MM.1S (cell line): ENCODE data around the gene KCNS1.

Experiments
- DNase-seq: peaks from one replicate; pipeline ENCODE4 v3.0.0-alpha.2; 2015
- H2AFZ ChIP-seq: fragments of 300-600 bp; sonication (generic); 2 replicates; pipeline ENCODE4 v1.6.0; 2016; ENCODE audit warnings: antibody characterized with exemption, low read length
- H3F3A ChIP-seq: fragments of 300-600 bp; sonication (generic); 2 replicates; pipeline ENCODE4 v1.6.1; 2016; ENCODE audit warnings: mild to moderate bottlenecking, antibody characterized with exemption, low read length, moderate library complexity, mixed read lengths; ENCODE audit not compliant: insufficient read depth
- H3K27ac ChIP-seq: fragments of 300-600 bp; sonication (generic); 2 replicates; pipeline ENCODE4 v1.5.1; 2016; ENCODE audit warnings: mild to moderate bottlenecking, low read length
- H3K27me3 ChIP-seq: fragments of 300-600 bp; sonication (generic); replicated peaks from 2 replicates; pipeline ENCODE4 v1.6.0; 2016; ENCODE audit warnings: low read length; ENCODE audit not compliant: insufficient read depth
- H3K36me3 ChIP-seq: fragments of 300-600 bp; sonication (generic); replicated peaks from 2 replicates; pipeline ENCODE4 v1.6.1; 2016; ENCODE audit warnings: mild to moderate bottlenecking, low read length, mixed read lengths; ENCODE audit not compliant: insufficient read depth
- H3K4me1 ChIP-seq: fragments of 300-600 bp; sonication (generic); 2 replicates; pipeline ENCODE4 v1.6.1; 2016; ENCODE audit warnings: low read length, mixed read lengths
- H3K4me2 ChIP-seq: fragments of 300-600 bp; sonication (generic); 2 replicates; pipeline ENCODE4 v1.6.0; 2016; ENCODE audit warnings: low read depth, low read length
- H3K4me3 ChIP-seq: fragments of 300-600 bp; sonication (generic); 2 replicates; pipeline ENCODE4 v1.5.1; 2016; ENCODE audit warnings: low read length, mixed read lengths
- H3K79me2 ChIP-seq: fragments of 300-600 bp; sonication (generic); 2 replicates; pipeline ENCODE4 v1.6.1; 2016; ENCODE audit warnings: mixed run types, low read length, mixed read lengths
- H3K9ac ChIP-seq: fragments of 300-600 bp; sonication (generic); 2 replicates; pipeline ENCODE4 v1.6.1; 2016; ENCODE audit warnings: low read length, mixed read lengths
- H3K9me2 ChIP-seq: fragments of 300-600 bp; sonication (generic); replicated peaks from 2 replicates; pipeline ENCODE4 v1.6.1; 2016; ENCODE audit warnings: mild to moderate bottlenecking, low read length, mixed read lengths; ENCODE audit not compliant: insufficient read depth
- H3K9me3 ChIP-seq: fragments of 300-600 bp; sonication (generic); replicated peaks from 2 replicates; pipeline ENCODE4 v1.6.1; 2016; ENCODE audit warnings: mild to moderate bottlenecking, low read length, mixed read lengths; ENCODE audit not compliant: insufficient read depth
- H4K20me1 ChIP-seq: fragments of 300-600 bp; sonication (generic); 2 replicates; pipeline ENCODE4 v1.6.1; 2016; ENCODE audit warnings: mild to moderate bottlenecking, low read length, moderate library complexity, mixed read lengths; ENCODE audit not compliant: insufficient read depth
- EZH2 ChIP-seq: fragments of 300-600 bp; sonication (generic); optimal IDR thresholded peaks from 2 replicates; pipeline ENCODE3; 2017; ENCODE audit warnings: low read depth, mild to moderate bottlenecking, antibody characterized with exemption, low read length, mixed read lengths
- EZH2phosphoT487 ChIP-seq: fragments of 300-600 bp; sonication (generic); IDR thresholded peaks from 2 replicates; pipeline ENCODE4 v1.6.1; 2018; ENCODE audit warnings: antibody characterized with exemption, low read length
- TF ChIP-seq, protein P1 (sequence below): fragments of 300-600 bp; sonication (generic); IDR thresholded peaks from 2 replicates; pipeline ENCODE4 v1.5.1; 2016; ENCODE audit warnings: antibody characterized with exemption, low read length, mixed read lengths

The KCNS1 gene

DNA sequence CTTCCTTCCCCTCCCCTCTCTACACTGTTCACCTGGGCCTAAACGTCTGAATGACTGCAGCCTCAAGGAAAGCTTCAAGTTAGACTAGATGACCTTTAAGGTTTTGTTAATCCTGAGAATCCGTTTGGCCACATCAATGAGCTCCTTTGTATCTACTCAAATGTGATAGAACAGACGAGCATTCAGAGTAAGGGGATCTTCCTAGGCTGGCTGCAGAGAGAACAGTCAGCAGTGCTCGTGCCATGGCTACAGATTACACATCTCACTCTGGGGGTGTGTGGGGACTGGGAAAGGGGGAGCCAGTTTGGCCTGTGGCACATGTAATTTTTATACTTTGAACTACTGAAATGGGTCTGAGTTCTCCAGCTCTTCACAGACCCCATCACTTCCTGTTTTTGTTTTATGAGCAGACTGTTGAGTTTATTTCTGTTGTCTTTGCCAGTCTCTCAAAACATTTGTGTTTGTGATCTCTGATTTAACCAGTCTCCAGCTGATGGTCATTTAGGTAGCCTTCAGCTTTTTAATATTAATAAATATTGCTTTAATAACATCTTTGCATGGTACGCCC, 50.9 kb downstream of the KCNS1 start:
- H3K27me3 ChIP-seq: no peaks in the 10 kb centered on the region
- TF ChIP-seq EZH2phosphoT487 (no peak), EZH2 (no peak)
- TF ChIP-seq, protein P1, sequence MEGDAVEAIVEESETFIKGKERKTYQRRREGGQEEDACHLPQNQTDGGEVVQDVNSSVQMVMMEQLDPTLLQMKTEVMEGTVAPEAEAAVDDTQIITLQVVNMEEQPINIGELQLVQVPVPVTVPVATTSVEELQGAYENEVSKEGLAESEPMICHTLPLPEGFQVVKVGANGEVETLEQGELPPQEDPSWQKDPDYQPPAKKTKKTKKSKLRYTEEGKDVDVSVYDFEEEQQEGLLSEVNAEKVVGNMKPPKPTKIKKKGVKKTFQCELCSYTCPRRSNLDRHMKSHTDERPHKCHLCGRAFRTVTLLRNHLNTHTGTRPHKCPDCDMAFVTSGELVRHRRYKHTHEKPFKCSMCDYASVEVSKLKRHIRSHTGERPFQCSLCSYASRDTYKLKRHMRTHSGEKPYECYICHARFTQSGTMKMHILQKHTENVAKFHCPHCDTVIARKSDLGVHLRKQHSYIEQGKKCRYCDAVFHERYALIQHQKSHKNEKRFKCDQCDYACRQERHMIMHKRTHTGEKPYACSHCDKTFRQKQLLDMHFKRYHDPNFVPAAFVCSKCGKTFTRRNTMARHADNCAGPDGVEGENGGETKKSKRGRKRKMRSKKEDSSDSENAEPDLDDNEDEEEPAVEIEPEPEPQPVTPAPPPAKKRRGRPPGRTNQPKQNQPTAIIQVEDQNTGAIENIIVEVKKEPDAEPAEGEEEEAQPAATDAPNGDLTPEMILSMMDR: no peak
- H2AFZ ChIP-seq: no peak overlapping the region
- H3K79me2 ChIP-seq: peaks cover 91% of the 10 kb centered on the region
- DNase-seq: no peak
- no peak overlapping the region for H3K4me3 ChIP-seq
- H3K4me2 ChIP-seq: peak overlapping the region; percentile 52; the same call in 1 of the 2 replicates
- no peaks in the 10 kb centered on the region for H3K9me2 ChIP-seq
- peaks cover 48% of the 10 kb centered on the region for H3F3A ChIP-seq
- peaks cover 61% of the 10 kb centered on the region for H3K4me1 ChIP-seq
- H3K36me3 ChIP-seq: no peaks in the 10 kb centered on the region; the same call in 1 of the 2 replicates
- no peaks in the 10 kb centered on the region for H3K9me3 ChIP-seq
- H4K20me1 ChIP-seq: peaks cover 2% of the 10 kb centered on the region; the same call in 1 of the 2 replicates
- H3K9ac ChIP-seq: no peak overlapping the region; the same call in 1 of the 2 replicates
- peak overlapping the region; percentile 97; the same call in 1 of the 2 replicates for H3K27ac ChIP-seq

GRCh38 chr20:45049438-45049837, 51.5 kb downstream of the KCNS1 start:
- H3K27ac ChIP-seq: peak overlapping the region; percentile 97; the same call in 1 of the 2 replicates
- peaks cover 43% of the 10 kb centered on the region for H3F3A ChIP-seq
- no peaks in the 10 kb centered on the region for H3K9me2 ChIP-seq
- TF ChIP-seq EZH2 (no peak), EZH2phosphoT487 (no peak)
- TF ChIP-seq, protein P1: no peak
- no peak overlapping the region for H2AFZ ChIP-seq
- H3K4me1 ChIP-seq: peaks cover 55% of the 10 kb centered on the region
- H3K9ac ChIP-seq: no peak overlapping the region
- peaks cover 92% of the 10 kb centered on the region for H3K79me2 ChIP-seq
- H3K36me3 ChIP-seq: no peaks in the 10 kb centered on the region; the same call in 1 of the 2 replicates
- H3K9me3 ChIP-seq: no peaks in the 10 kb centered on the region
- peak overlapping the region; percentile 14; the same call in 1 of the 2 replicates for H3K4me2 ChIP-seq
- H3K27me3 ChIP-seq: no peaks in the 10 kb centered on the region
- no peak for DNase-seq
- peaks cover 2% of the 10 kb centered on the region; the same call in 1 of the 2 replicates for H4K20me1 ChIP-seq
- no peak overlapping the region for H3K4me3 ChIP-seq

- Histone ChIP-seq H3K4me3 (no peak overlapping the region), H4K20me1 (peaks cover 2% of the 10 kb centered on the region; the same call in 1 of the 2 replicates), H3F3A (peaks cover 30% of the 10 kb centered on the region), H3K9me2 (no peaks in the 10 kb centered on the region), H3K9ac (no peak overlapping the region), H3K79me2 (peaks cover 95% of the 10 kb centered on the region), H3K27ac (no peak overlapping the region), H3K4me2 (no peak overlapping the region), H2AFZ (no peak overlapping the region), H3K36me3 (no peaks in the 10 kb centered on the region; the same call in 1 of the 2 replicates), H3K4me1 (peaks cover 37% of the 10 kb centered on the region), H3K27me3 (no peaks in the 10 kb centered on the region), H3K9me3 (no peaks in the 10 kb centered on the region)
- no peak for TF ChIP-seq EZH2phosphoT487
- TF ChIP-seq EZH2: no peak
- TF ChIP-seq, protein P1: no peak
- no peak for DNase-seq
Measured at GRCh38 chr20:45047581-45048119, 53.3 kb downstream of the KCNS1 start.
